ENCODE data around the gene RASAL1.

The RASAL1 gene

DNA sequence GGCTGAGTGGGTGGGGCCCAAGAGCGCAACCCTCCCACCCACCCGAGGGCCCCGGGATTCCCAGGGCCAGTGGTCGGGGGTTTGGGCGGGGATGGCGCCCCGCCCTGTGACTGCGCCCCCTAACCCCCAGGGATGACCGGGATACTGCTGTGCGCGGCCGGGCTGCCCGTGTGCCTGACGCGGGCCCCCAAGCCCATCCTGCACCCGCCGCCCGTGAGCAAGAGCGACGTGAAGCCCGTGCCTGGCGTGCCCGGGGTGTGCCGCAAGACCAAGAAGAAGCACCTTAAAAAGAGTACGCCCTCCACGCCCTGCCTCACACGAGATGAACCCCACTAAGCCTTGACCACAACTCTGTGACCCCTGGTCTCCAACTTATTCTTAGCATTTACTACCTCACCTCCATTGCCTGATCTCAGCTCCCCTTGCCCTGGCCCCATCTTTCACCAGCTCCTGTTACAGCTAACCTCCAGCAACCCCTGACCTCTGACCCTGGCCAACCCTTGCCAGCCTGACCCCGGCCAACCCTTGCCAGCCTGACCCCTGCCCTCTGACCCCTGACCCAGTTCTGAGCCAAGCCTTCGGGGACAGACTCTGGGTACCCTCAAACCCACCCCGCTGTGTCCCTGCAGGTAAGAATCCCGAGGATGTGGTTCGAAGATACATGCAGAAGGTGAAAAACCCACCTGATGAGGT, 42.0 kb downstream of the RASAL1 start:
- no peak for DNase-seq

DNA sequence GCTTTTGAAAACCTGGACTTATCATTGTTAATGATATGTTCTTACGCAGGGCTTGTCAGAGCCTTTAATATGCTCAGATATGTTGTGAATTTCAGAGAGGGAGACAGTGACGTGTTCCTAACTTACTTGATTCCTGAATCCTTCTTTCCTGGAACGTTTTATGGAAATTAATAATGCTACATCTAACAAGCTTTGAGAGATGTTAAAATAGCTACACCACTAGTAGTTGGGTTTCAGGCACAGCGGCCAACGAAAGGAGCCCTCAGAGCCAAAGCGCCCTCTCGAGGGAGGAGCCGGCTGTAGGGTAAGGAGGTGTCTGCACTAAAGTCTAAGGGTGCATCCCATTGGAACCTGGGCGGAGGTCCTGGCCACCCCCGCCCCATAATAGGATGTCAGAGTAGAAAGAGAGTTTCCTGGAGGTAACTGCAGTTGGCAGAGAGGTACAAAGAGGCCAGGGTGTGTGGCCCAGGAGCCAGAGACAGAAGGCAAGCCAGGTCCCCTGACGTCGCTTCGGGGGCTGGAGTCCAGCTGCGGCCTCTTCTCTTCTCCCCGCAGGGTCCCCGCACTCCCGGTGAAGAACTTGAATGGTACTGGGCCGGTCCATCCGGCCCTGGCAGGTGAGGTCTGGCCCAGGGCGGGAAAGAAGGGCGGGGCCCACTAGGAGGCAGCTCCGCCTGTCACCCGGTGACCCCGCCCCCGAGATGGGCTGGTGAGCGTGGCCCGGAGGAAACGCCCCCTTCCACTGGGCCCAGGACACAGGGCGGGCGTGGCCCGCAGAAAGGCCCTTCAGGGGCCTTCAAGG, 42.8 kb downstream of the RASAL1 start:
- DNase-seq = no peak

DNA sequence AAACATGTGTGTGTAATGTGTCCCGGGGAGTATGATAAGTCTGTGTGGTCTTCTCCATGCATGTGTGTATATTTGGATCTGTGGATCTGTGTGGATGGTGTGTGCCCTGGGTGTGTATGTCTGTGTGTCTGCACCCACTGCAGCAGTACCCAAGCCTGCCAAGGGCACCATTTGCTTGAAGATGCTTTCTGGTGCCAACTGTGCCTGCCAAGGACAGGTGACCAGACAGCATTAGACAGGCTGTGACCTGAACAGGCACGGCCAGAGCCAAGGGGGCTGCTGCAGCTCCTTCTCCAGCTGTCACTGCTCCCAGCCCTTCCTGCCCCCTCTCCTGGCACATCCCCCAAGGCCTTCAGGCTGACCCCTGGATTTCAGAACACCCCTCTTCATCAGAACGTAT, 44.1 kb downstream of the RASAL1 start:
- DNase-seq = no peak

GRCh38 chr12:113090740-113091139, 44.8 kb downstream of the RASAL1 start:
- DNase-seq = no peak

DNA sequence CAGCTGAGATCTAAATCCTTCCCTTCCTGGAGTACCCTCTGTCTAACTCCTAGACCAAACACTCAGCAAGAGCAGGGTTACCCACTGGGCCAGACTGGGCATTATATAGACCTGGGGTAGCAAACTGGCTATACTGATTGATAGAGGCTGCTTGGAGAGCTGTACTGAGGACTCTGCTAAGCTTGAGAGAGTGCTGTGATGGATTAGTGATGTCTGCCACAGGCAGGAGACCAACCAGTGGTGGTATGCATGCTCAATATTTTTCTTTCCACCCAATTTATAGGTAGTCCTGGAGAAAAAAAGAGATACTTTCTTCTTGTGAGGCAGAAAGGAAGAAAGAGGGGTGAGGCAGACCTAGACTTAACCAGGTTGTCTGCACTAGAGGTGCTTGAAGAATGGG, 45.7 kb downstream of the RASAL1 start:
- DNase-seq = no peak

- DNase-seq = peak; percentile 65
These were observed 46.4 kb downstream of the RASAL1 start for GRCh38 chr12:113088971-113089756.

DNA sequence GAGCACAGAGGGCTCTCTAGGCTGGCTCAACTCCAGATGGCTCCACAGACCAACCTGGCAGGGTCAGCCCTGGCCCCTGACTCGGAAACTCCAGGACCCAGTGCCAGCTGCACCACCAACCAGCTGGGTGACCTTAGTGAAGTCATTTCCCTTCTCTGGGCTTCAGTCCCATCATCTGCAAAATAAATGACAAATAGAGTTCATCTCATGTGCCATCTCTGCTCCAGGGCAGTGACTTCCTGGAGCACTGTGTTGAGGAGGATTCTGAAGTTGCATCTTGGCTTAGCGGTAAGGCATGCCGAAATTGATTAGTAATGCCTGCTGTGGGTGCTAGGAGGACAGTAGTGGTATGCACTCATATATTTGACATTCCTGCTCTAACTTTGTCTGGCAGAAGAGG, 47.5 kb downstream of the RASAL1 start:
- no peak for DNase-seq

DNA sequence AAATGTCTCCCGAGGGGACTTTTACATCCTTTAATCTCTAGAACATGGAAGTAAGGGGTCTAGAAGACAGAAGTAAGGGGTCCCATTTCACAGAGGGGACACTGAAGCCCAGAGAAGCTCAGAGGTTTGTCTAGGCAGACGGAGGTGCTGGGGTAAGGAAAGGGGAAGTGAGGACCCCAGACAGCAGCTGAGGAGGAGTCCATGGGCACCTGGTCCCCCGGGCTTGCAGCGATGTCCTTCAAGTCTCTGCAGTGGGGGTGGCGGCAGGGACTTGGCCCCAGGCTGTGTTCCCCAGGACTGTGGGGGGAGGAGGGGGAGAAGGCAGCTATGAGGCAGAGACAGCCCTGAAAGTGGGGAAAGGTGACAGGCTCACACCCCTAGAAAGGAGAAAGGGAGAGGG, 48.4 kb downstream of the RASAL1 start:
- DNase-seq = no peak

DNA sequence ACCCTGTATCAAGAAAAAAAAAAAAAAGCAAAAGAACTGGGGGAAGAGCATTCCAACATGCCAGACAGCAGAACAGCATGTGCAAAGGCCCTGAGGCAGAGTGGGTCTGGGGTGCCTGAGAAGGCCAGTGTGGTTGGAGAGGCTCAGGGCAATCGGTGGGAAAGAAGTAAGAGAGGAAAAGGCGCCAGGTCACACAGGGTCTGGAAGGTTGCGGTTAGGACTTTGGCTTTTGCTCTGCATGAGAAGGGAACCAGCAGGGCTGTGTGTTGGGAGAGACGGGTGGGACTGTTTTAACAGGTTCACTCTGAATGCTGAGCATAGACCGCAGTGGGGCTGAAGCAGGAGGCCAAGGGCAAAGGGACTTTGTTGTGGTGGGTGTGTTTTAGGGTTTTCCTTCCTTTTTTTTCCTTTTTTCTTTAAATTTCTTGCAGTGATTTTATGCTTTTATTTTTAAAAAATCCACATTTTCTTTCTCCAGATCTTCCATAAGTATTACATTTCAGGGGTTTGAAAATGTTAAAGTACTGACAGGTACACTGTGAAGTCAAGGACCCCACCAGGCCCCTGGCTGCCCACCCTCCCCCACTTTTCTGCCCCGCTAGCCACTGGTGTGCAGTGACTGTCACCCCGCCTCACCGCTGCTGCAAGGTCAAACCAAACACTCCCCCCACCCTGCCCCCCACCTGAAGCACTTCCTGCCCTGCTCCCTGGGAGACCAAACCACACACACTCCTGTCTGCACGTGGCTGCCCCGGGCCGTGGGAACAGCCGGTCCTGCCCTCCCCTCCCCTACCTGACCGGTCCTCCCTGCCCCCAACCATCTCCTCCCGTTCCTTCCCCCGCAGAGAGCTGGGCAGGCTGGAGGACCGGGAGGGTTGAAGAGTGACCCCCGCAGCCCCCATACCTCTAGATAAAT, 49.1 kb downstream of the RASAL1 start:
- peak; percentile 50 for DNase-seq

GRCh38 chr12:113083863-113084435, 51.6 kb downstream of the RASAL1 start:
- no peak for DNase-seq

- DNase-seq = no peak
These were observed 52.9 kb downstream of the RASAL1 start for GRCh38 chr12:113082486-113083148.

GRCh38 chr12:113081873-113082272, 53.7 kb downstream of the RASAL1 start:
- DNase-seq = no peak

DNA sequence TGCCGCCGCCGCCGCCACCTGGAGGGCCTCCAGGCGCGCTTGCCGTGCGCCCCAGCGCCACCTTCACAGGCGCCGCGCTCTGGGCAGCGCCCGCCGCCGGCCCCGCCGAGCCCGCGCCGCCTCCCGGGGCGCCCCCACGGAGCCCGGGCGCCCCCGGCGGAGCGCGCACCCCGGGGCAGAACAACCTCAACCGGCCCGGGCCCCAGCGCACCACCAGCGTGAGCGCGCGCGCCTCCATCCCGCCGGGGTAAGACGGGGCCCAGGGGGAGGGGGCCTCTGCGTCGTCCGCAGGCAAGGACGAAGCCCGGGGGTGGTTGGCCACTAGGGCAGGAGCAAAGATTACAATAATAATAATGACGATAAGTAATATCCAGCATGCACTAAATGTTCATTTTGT, 57.7 kb downstream of the RASAL1 start:
- no peak for DNase-seq

- no peak for DNase-seq
These were observed 58.3 kb downstream of the RASAL1 start for GRCh38 chr12:113077057-113077858.

- DNase-seq = no peak
These were observed 60.4 kb downstream of the RASAL1 start for GRCh38 chr12:113075137-113075683.

DNA sequence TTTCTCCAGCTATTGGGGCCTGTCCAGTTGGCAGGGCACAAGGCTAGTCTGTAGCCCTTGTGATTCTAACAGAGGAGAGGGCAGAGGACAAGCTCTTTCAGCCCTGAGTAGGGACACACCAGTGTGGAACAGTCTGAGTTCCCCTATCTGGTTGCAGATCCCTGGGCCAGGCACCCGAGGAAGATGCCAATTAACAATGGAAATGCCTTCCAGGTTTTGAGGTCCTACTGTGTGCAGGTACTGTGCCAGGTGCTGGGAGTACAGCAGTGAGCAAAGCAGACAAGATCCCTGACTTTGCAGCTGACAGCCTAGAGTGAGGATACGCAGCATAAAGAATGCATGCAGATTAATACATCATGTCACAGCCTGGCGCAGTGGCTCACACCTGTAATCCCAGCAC, 62.0 kb downstream of the RASAL1 start:
- no peak for DNase-seq

DNA sequence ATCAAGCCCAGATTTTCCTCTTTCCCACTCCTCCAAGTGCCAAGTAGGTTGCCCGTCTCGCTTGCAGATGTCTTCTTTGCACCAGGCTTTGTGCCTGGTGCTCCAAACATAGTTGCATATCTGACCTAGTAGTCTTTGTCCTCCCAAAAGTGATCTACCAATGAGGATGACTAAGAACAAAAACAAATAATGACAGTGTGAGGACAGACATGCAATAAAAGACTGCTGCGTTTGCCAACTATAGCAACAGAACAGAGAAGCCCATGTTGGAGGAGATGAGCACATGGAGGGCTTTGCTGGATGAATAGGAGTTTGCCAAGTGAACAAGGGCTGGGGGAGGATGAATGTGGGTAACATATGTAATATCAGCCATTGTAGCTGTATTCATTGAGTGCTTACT, 63.4 kb downstream of the RASAL1 start:
- DNase-seq = no peak

- DNase-seq = no peak
These were observed 64.1 kb downstream of the RASAL1 start for GRCh38 chr12:113071135-113072112.
